Endothelial cell (in vitro differentiated cells): ENCODE data around the gene S100G. TPM values are rescaled to one million over a fixed set of nuclear protein-coding genes. Genes with fewer than 3 reads are reported as not detected.
A peak's percentile ranks its signal among the peaks of the same experiment; 100 is the strongest.

Experiments
- DNase-seq: peaks from one replicate; pipeline ENCODE4 v3.0.0; 2021; ENCODE audit warnings: low spot score
- H3K27ac Mint-ChIP-seq: one replicate; pipeline ENCODE4 v1.8.0; 2021; ENCODE audit warnings: mixed read lengths, inconsistent platforms; ENCODE audit not compliant: unreplicated experiment
- H3K27me3 Mint-ChIP-seq: one replicate; pipeline ENCODE4 v1.8.0; 2021; ENCODE audit warnings: mild to moderate bottlenecking, moderate library complexity, mixed read lengths, inconsistent platforms; ENCODE audit not compliant: unreplicated experiment
- H3K36me3 Mint-ChIP-seq: one replicate; pipeline ENCODE4 v1.8.0; 2021; ENCODE audit warnings: mild to moderate bottlenecking, low read depth, mixed read lengths, inconsistent platforms; ENCODE audit not compliant: unreplicated experiment
- H3K4me1 Mint-ChIP-seq: one replicate; pipeline ENCODE4 v1.8.0; 2021; ENCODE audit warnings: mild to moderate bottlenecking, mixed read lengths, inconsistent platforms; ENCODE audit not compliant: unreplicated experiment
- H3K4me3 Mint-ChIP-seq: one replicate; pipeline ENCODE4 v1.8.0; 2021; ENCODE audit warnings: mild to moderate bottlenecking, mixed read lengths, inconsistent platforms; ENCODE audit not compliant: unreplicated experiment
- H3K9me3 Mint-ChIP-seq: one replicate; pipeline ENCODE4 v1.8.0; 2021; ENCODE audit warnings: mixed read lengths, inconsistent platforms; ENCODE audit not compliant: unreplicated experiment
- total RNA-seq: library from RNA; stranded (reverse); fragmentation: NEBNext Ultra II Directional; extraction: Animal tissue kit (Norgen Biotek cat#: 25700); gene quantifications from one replicate; pipeline ENCODE4 v1.2.1, GENCODE V29; 2021; ENCODE audit not compliant: unreplicated experiment
- TF ChIP-seq, protein P1 (sequence below): fragments of 200-600 bp; sonication (generic); IDR thresholded peaks from one replicate; pipeline ENCODE4 v1.5.0; 2021; ENCODE audit warnings: antibody characterized with exemption; ENCODE audit not compliant: unreplicated experiment

Gene S100G
- total RNA-seq, 1 donor from 2014 or later, result not detected

GRCh38 chrX:16664074-16664473 is 14.1 kb downstream of the S100G start:
- Mint-ChIP-seq H3K36me3 (peaks cover 10% of the 10 kb centered on the region), H3K27ac (no peak overlapping the region), H3K4me1 (no peaks in the 10 kb centered on the region), H3K9me3 (no peaks in the 10 kb centered on the region), H3K4me3 (no peak overlapping the region), H3K27me3 (no peaks in the 10 kb centered on the region)
- TF ChIP-seq, protein P1, sequence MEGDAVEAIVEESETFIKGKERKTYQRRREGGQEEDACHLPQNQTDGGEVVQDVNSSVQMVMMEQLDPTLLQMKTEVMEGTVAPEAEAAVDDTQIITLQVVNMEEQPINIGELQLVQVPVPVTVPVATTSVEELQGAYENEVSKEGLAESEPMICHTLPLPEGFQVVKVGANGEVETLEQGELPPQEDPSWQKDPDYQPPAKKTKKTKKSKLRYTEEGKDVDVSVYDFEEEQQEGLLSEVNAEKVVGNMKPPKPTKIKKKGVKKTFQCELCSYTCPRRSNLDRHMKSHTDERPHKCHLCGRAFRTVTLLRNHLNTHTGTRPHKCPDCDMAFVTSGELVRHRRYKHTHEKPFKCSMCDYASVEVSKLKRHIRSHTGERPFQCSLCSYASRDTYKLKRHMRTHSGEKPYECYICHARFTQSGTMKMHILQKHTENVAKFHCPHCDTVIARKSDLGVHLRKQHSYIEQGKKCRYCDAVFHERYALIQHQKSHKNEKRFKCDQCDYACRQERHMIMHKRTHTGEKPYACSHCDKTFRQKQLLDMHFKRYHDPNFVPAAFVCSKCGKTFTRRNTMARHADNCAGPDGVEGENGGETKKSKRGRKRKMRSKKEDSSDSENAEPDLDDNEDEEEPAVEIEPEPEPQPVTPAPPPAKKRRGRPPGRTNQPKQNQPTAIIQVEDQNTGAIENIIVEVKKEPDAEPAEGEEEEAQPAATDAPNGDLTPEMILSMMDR, result no peak
- DNase-seq, result no peak

DNA sequence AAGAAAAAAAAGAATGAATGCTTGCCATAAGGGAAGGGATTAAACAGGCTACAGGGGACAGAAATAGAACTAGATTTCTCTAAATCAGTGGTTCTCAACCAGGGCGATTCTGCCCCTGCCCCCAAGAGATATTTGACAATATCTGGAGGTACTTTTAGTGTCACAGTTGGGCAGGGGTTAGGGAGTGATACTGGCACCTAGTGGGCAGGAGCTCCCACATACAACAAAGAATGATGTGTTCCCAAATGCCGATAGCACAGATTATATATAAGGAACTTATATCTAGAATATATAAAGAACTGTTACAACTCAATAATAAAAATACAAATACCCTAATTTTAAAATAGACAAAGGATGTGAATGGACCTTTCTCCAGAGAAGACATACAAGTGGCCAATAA is 14.7 kb downstream of the S100G start:
- Mint-ChIP-seq H3K4me3 (no peak overlapping the region), H3K36me3 (peaks cover 11% of the 10 kb centered on the region), H3K27me3 (no peaks in the 10 kb centered on the region), H3K4me1 (no peaks in the 10 kb centered on the region), H3K9me3 (no peaks in the 10 kb centered on the region), H3K27ac (no peak overlapping the region)
- DNase-seq, result no peak
- TF ChIP-seq, protein P1, result no peak

DNA sequence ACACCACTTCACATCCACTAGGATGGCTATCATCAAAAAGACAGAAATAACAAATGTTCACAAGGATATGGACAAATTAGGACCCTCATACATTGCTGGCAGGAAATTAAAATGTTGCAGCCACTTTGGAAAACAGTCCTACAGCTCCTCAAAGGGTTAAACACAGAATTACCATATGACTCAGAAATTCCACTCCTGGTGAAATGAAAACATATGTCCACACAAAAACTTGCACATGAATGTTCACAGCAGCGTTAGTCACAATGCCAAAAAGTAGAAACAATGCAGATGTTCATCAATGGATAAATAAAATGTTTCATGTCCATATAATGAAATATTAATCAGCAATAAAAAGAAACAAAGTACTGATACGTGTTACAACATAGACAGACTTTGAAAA is 15.1 kb downstream of the S100G start:
- Mint-ChIP-seq H3K27ac (no peak overlapping the region), H3K4me3 (no peak overlapping the region), H3K9me3 (no peaks in the 10 kb centered on the region), H3K27me3 (no peaks in the 10 kb centered on the region), H3K4me1 (no peaks in the 10 kb centered on the region), H3K36me3 (peaks cover 11% of the 10 kb centered on the region)
- DNase-seq, result no peak
- TF ChIP-seq, protein P1, result no peak

DNA sequence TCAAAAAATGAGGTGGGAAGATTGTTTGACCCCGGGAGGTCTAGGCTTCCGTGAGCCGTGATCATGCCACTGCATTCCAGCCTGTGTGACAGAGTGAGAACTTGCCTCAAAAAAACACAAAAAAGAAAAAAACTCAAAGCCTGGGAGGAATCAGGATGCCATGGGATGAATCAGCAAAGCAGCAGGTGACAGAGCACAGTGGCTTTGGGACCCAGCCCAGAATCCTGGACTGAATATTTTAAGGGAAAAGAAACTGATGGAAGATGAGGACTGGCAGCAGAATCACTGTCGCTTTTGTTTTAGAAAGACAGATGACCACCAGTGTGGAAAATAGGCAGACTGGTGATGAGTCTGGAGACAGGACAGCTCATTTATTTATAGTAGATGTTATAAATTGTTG is 16.6 kb downstream of the S100G start:
- no peak for DNase-seq
- Mint-ChIP-seq H3K27me3 (no peaks in the 10 kb centered on the region), H3K27ac (no peak overlapping the region), H3K36me3 (peaks cover 11% of the 10 kb centered on the region), H3K9me3 (no peaks in the 10 kb centered on the region), H3K4me3 (no peak overlapping the region), H3K4me1 (no peaks in the 10 kb centered on the region)
- TF ChIP-seq, protein P1, result no peak

GRCh38 chrX:16671005-16671404 is 21.0 kb downstream of the S100G start:
- H3K36me3 Mint-ChIP-seq, result peaks cover 10% of the 10 kb centered on the region
- TF ChIP-seq, protein P1, result no peak
- H3K4me1 Mint-ChIP-seq, result no peaks in the 10 kb centered on the region
- H3K4me3 Mint-ChIP-seq, result no peak overlapping the region
- no peaks in the 10 kb centered on the region for H3K9me3 Mint-ChIP-seq
- H3K27ac Mint-ChIP-seq, result no peak overlapping the region
- DNase-seq, result peak; percentile 4
- no peaks in the 10 kb centered on the region for H3K27me3 Mint-ChIP-seq
